ENCODE data around the gene A3GALT2. TPM values are rescaled to one million over a fixed set of nuclear protein-coding genes. Genes with fewer than 3 reads are reported as not detected.

Gene A3GALT2
- total and polyA plus RNA-seq, 4 donors, result not detected

DNA sequence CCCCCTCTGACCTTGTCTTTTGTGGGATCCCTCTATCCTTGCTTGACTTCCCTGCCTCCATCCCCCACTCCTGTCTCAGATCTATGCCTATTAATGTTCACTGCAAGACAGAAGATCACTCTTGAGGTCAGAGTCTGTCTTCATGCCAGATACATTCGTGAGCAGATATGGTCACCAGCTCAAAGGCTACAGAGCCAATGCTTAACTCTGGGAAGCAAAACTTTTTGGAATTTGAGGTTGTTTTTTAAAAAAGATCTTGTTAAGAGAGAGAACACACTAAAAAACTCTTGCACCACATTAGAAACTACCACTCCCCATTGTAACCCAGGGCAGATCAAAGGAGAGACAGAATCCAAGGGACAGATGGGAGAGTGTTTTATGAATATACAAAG, 17.1 kb upstream of the A3GALT2 start:
- Histone ChIP-seq H3K9me3 (ENCODE audit: control insufficient read depth in 4 of 4, low read length in 3 of 4) (no peaks in the 10 kb centered on the region), H3K27me3 (ENCODE audit: control insufficient read depth in 4 of 4, insufficient read depth in 4 of 4, low read length in 3 of 4) (no peaks in the 10 kb centered on the region), H3K27ac (ENCODE audit: low read depth in 1 of 2, low read length in 2 of 2) (peak overlapping the region; percentile 97 to 99), H3K36me3 (ENCODE audit: control insufficient read depth in 4 of 4, insufficient read depth in 3 of 4, low read depth in 1 of 4, low read length in 3 of 4) (peaks cover 0 to 6% (median under 1%) of the 10 kb centered on the region in 4 donors), H3K9ac (ENCODE audit: low read depth in 1 of 2, low read length in 2 of 2) (peak overlapping the region; percentile 12 to 48), H3K4me3 (ENCODE audit: low read depth in 1 of 3, low read length in 3 of 3) (no peak overlapping the region), H3K4me1 (ENCODE audit: control insufficient read depth in 4 of 4, insufficient read depth in 4 of 4, low read length in 3 of 4) (peaks cover 46 to 85% (median 75%) of the 10 kb centered on the region in 4 donors)
- DNase-seq (ENCODE audit: low spot score), result no peak
- no peak for TF ChIP-seq TAF1 (conservative IDR thresholded peaks at IDR 0.05)
- no peak for TF ChIP-seq RAD21 (IDR thresholded peaks at IDR 0.05)
- peak; percentile 15 for TF ChIP-seq NR2F2 (IDR thresholded peaks at IDR 0.05)
- TF ChIP-seq, protein P1, sequence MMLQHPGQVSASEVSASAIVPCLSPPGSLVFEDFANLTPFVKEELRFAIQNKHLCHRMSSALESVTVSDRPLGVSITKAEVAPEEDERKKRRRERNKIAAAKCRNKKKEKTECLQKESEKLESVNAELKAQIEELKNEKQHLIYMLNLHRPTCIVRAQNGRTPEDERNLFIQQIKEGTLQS (IDR thresholded peaks at IDR 0.05), result no peak
- TF ChIP-seq, protein P2, sequence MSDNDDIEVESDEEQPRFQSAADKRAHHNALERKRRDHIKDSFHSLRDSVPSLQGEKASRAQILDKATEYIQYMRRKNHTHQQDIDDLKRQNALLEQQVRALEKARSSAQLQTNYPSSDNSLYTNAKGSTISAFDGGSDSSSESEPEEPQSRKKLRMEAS (IDR thresholded peaks at IDR 0.05), result no peak
- 17% methylated on average over 1 of the region's 1 CpG for WGBS

DNA sequence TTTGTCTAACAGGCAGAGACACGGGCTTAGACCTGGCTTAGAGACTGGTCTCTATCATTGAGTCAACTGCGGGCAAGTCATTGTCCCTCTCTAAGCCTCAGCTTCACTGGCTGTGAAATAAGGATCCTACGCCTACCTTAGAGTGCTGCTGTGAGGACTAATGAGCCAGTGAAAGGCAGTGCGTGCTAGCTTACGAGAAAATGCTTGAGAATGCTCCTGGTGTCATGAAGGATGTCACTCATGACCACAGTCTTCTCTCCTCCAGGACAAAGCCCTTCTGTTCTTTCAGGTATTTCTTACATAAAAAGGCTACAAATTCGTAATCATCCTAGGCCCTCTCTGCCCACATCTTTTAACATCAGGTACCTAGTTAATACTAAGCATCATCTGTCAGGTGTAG, 16.5 kb upstream of the A3GALT2 start:
- TF ChIP-seq, protein P2 (IDR thresholded peaks at IDR 0.05), result no peak
- TF ChIP-seq RXRA (IDR thresholded peaks at IDR 0.05) (no peak), HNF4G (IDR thresholded peaks at IDR 0.05) (no peak), GABPA (IDR thresholded peaks at IDR 0.05 in 1 of 2, conservative IDR thresholded peaks at IDR 0.05 in 1 of 2) (no peak), FOXA1 (IDR thresholded peaks at IDR 0.05) (no peak), FOXA2 (IDR thresholded peaks at IDR 0.05) (no peak), EGR1 (IDR thresholded peaks at IDR 0.05; ENCODE audit: low read depth in 2 of 2) (no peak)
- TF ChIP-seq, protein P1 (IDR thresholded peaks at IDR 0.05), result no peak
- peaks cover 43 to 85% (median 72%) of the 10 kb centered on the region in 4 donors for H3K4me1 ChIP-seq (ENCODE audit: control insufficient read depth in 4 of 4, insufficient read depth in 4 of 4, low read length in 3 of 4)
- WGBS, result 94% methylated on average over 6 of the region's 6 CpGs
- H3K4me3 ChIP-seq (ENCODE audit: low read depth in 1 of 3, low read length in 3 of 3), result no peak overlapping the region
- DNase-seq (ENCODE audit: low spot score), result no peak
- peaks cover 0 to 10% (median 6%) of the 10 kb centered on the region in 4 donors for H3K36me3 ChIP-seq (ENCODE audit: control insufficient read depth in 4 of 4, insufficient read depth in 3 of 4, low read depth in 1 of 4, low read length in 3 of 4)
- H3K27me3 ChIP-seq (ENCODE audit: control insufficient read depth in 4 of 4, insufficient read depth in 4 of 4, low read length in 3 of 4), result no peaks in the 10 kb centered on the region
- no peaks in the 10 kb centered on the region for H3K9me3 ChIP-seq (ENCODE audit: control insufficient read depth in 4 of 4, low read length in 3 of 4)
- peak overlapping the region in 1 of 2 donors; percentile 48 for H3K9ac ChIP-seq (ENCODE audit: low read depth in 1 of 2, low read length in 2 of 2)
- H3K27ac ChIP-seq (ENCODE audit: low read depth in 1 of 2, low read length in 2 of 2), result peak overlapping the region; percentile 97 to 99

DNA sequence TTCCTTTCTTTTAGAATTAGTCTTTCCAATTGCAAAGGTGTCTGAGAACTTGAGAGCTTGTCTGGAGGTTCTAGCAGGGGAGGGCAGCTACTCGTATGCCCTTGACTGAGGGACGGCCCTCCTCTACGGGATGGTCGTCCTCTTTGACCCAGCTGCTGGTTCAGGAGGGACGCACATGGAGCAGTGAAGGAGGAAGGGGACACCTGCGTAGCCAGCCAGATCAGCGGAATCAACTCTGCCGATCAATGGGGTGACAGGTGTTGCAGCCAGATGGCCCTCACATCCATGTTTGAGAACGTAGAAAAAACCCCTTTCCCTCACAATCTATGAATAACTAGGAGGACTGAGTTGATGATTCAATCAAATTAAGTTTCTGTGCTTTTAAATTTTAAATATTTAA, 15.7 kb upstream of the A3GALT2 start:
- peaks cover 38 to 82% (median 67%) of the 10 kb centered on the region in 4 donors for H3K4me1 ChIP-seq (ENCODE audit: control insufficient read depth in 4 of 4, insufficient read depth in 4 of 4, low read length in 3 of 4)
- no peak overlapping the region for H3K4me3 ChIP-seq (ENCODE audit: low read depth in 1 of 3, low read length in 3 of 3)
- peak overlapping the region in 1 of 2 donors; percentile 28 for H3K27ac ChIP-seq (ENCODE audit: low read depth in 1 of 2, low read length in 2 of 2)
- H3K9ac ChIP-seq (ENCODE audit: low read depth in 1 of 2, low read length in 2 of 2), result no peak overlapping the region
- DNase-seq (ENCODE audit: low spot score), result no peak
- no peaks in the 10 kb centered on the region for H3K27me3 ChIP-seq (ENCODE audit: control insufficient read depth in 4 of 4, insufficient read depth in 4 of 4, low read length in 3 of 4)
- 78% methylated on average over 9 of the region's 9 CpGs for WGBS
- no peaks in the 10 kb centered on the region for H3K9me3 ChIP-seq (ENCODE audit: control insufficient read depth in 4 of 4, low read length in 3 of 4)
- H3K36me3 ChIP-seq (ENCODE audit: control insufficient read depth in 4 of 4, insufficient read depth in 3 of 4, low read depth in 1 of 4, low read length in 3 of 4), result peaks cover 0 to 18% (median 15%) of the 10 kb centered on the region in 4 donors
- TF ChIP-seq, protein P3, sequence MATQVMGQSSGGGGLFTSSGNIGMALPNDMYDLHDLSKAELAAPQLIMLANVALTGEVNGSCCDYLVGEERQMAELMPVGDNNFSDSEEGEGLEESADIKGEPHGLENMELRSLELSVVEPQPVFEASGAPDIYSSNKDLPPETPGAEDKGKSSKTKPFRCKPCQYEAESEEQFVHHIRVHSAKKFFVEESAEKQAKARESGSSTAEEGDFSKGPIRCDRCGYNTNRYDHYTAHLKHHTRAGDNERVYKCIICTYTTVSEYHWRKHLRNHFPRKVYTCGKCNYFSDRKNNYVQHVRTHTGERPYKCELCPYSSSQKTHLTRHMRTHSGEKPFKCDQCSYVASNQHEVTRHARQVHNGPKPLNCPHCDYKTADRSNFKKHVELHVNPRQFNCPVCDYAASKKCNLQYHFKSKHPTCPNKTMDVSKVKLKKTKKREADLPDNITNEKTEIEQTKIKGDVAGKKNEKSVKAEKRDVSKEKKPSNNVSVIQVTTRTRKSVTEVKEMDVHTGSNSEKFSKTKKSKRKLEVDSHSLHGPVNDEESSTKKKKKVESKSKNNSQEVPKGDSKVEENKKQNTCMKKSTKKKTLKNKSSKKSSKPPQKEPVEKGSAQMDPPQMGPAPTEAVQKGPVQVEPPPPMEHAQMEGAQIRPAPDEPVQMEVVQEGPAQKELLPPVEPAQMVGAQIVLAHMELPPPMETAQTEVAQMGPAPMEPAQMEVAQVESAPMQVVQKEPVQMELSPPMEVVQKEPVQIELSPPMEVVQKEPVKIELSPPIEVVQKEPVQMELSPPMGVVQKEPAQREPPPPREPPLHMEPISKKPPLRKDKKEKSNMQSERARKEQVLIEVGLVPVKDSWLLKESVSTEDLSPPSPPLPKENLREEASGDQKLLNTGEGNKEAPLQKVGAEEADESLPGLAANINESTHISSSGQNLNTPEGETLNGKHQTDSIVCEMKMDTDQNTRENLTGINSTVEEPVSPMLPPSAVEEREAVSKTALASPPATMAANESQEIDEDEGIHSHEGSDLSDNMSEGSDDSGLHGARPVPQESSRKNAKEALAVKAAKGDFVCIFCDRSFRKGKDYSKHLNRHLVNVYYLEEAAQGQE (IDR thresholded peaks at IDR 0.05), result no peak
- TF ChIP-seq, protein P2 (IDR thresholded peaks at IDR 0.05), result no peak
- TF ChIP-seq RAD21 (IDR thresholded peaks at IDR 0.05), result no peak
- no peak for TF ChIP-seq TAF1 (conservative IDR thresholded peaks at IDR 0.05)
- no peak for TF ChIP-seq FOXA1 (IDR thresholded peaks at IDR 0.05)
- TF ChIP-seq NR2F2 (IDR thresholded peaks at IDR 0.05), result no peak
- TF ChIP-seq YY1 (IDR thresholded peaks at IDR 0.05), result no peak
- TF ChIP-seq EGR1 (IDR thresholded peaks at IDR 0.05; ENCODE audit: low read depth in 2 of 2), result no peak
- TF ChIP-seq, protein P1 (IDR thresholded peaks at IDR 0.05), result no peak
- TF ChIP-seq SP1 (IDR thresholded peaks at IDR 0.05), result no peak
- no peak for TF ChIP-seq RXRA (IDR thresholded peaks at IDR 0.05)
- TF ChIP-seq GABPA (IDR thresholded peaks at IDR 0.05 in 1 of 2, conservative IDR thresholded peaks at IDR 0.05 in 1 of 2), result no peak
- TF ChIP-seq JUND (IDR thresholded peaks at IDR 0.05), result no peak
- TF ChIP-seq, protein P4, sequence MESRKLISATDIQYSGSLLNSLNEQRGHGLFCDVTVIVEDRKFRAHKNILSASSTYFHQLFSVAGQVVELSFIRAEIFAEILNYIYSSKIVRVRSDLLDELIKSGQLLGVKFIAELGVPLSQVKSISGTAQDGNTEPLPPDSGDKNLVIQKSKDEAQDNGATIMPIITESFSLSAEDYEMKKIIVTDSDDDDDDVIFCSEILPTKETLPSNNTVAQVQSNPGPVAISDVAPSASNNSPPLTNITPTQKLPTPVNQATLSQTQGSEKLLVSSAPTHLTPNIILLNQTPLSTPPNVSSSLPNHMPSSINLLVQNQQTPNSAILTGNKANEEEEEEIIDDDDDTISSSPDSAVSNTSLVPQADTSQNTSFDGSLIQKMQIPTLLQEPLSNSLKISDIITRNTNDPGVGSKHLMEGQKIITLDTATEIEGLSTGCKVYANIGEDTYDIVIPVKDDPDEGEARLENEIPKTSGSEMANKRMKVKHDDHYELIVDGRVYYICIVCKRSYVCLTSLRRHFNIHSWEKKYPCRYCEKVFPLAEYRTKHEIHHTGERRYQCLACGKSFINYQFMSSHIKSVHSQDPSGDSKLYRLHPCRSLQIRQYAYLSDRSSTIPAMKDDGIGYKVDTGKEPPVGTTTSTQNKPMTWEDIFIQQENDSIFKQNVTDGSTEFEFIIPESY (IDR thresholded peaks at IDR 0.05), result no peak
- no peak for TF ChIP-seq FOXA2 (IDR thresholded peaks at IDR 0.05)
- no peak for TF ChIP-seq HNF4A (conservative IDR thresholded peaks at IDR 0.05)
- TF ChIP-seq, protein P5, sequence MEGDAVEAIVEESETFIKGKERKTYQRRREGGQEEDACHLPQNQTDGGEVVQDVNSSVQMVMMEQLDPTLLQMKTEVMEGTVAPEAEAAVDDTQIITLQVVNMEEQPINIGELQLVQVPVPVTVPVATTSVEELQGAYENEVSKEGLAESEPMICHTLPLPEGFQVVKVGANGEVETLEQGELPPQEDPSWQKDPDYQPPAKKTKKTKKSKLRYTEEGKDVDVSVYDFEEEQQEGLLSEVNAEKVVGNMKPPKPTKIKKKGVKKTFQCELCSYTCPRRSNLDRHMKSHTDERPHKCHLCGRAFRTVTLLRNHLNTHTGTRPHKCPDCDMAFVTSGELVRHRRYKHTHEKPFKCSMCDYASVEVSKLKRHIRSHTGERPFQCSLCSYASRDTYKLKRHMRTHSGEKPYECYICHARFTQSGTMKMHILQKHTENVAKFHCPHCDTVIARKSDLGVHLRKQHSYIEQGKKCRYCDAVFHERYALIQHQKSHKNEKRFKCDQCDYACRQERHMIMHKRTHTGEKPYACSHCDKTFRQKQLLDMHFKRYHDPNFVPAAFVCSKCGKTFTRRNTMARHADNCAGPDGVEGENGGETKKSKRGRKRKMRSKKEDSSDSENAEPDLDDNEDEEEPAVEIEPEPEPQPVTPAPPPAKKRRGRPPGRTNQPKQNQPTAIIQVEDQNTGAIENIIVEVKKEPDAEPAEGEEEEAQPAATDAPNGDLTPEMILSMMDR (IDR thresholded peaks at IDR 0.05; ENCODE audit: low read depth, low read length, missing input control), result no peak
